Measurements from ENCODE around the gene CDH10. TPM values are rescaled to one million over a fixed set of nuclear protein-coding genes. Genes with fewer than 3 reads are reported as not detected.

The CDH10 gene
- total RNA-seq, 1 experiment from 2014 or later: 0.31 TPM

DNA sequence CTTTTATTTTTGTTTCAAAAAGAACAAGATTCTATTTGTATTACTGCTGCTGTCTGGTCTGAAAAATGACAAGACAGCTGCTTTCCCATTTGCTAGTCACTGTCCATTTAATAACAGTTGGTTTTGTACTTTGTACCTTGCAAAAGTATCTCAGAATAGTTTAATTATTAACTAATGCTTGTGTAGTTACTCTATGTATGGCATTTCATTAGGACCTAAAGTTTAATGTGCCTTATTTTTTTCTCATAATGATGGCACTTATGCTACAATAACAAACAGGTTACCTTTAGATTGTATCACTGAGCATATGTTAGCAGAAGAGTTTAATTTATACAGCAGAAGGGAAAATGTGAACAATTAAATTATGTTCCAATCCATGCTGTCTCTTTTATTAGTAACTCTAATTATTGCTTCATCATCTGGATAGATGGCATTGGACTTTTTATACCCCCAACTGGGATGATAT is 134.2 kb downstream of the CDH10 start:
- H3K27ac ChIP-seq (ENCODE audit: insufficient read length, low read depth, low read length): no peak overlapping the region
- H3K9me3 ChIP-seq (ENCODE audit: control insufficient read depth, low read depth, low read length): no peaks in the 10 kb centered on the region
- no peak overlapping the region for H3K4me2 ChIP-seq (ENCODE audit: insufficient read depth, insufficient read length, low read length)
- H2BK5ac ChIP-seq (ENCODE audit: insufficient read length, low read length): no peak overlapping the region
- no peak overlapping the region for H4K91ac ChIP-seq (ENCODE audit: insufficient read length, low read depth, low read length)
- H2BK120ac ChIP-seq (ENCODE audit: low read depth, low read length, poor library complexity, severe bottlenecking): no peak overlapping the region
- DNase-seq: no peak
- H3K36me3 Mint-ChIP-seq (ENCODE audit: insufficient read depth in 1 of 3, low read depth in 3 of 3): no peaks in the 10 kb centered on the region
- no peak overlapping the region for H2BK20ac ChIP-seq (ENCODE audit: low read depth, low read length, poor library complexity, severe bottlenecking)
- H3K9me3 Mint-ChIP-seq: no peaks in the 10 kb centered on the region
- H3K9ac ChIP-seq (ENCODE audit: extremely low read depth, insufficient read length, low read length): no peak overlapping the region
- H3K4ac ChIP-seq (ENCODE audit: low read depth, low read length): no peak overlapping the region
- H3K4me1 ChIP-seq (ENCODE audit: insufficient read depth, low read length): no peaks in the 10 kb centered on the region
- no peak overlapping the region for H3K14ac ChIP-seq (ENCODE audit: insufficient read depth, low read length)
- no peak overlapping the region for H2BK12ac ChIP-seq (ENCODE audit: insufficient read length, low read depth, low read length)
- no peak overlapping the region for H3K23ac ChIP-seq (ENCODE audit: insufficient read length, low read depth, low read length)
- no peak overlapping the region for H2BK15ac ChIP-seq (ENCODE audit: low read depth, low read length)
- H3K4me1 Mint-ChIP-seq: no peaks in the 10 kb centered on the region
- no peaks in the 10 kb centered on the region for H3K27me3 Mint-ChIP-seq (ENCODE audit: low read depth)
- H3K23me2 ChIP-seq (ENCODE audit: insufficient read length, low read depth, low read length, poor library complexity, severe bottlenecking): no peaks in the 10 kb centered on the region
- no peaks in the 10 kb centered on the region for H3K79me1 ChIP-seq (ENCODE audit: insufficient read depth, low read depth, low read length, poor library complexity, severe bottlenecking)
- TF ChIP-seq, protein P1, sequence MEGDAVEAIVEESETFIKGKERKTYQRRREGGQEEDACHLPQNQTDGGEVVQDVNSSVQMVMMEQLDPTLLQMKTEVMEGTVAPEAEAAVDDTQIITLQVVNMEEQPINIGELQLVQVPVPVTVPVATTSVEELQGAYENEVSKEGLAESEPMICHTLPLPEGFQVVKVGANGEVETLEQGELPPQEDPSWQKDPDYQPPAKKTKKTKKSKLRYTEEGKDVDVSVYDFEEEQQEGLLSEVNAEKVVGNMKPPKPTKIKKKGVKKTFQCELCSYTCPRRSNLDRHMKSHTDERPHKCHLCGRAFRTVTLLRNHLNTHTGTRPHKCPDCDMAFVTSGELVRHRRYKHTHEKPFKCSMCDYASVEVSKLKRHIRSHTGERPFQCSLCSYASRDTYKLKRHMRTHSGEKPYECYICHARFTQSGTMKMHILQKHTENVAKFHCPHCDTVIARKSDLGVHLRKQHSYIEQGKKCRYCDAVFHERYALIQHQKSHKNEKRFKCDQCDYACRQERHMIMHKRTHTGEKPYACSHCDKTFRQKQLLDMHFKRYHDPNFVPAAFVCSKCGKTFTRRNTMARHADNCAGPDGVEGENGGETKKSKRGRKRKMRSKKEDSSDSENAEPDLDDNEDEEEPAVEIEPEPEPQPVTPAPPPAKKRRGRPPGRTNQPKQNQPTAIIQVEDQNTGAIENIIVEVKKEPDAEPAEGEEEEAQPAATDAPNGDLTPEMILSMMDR (conservative IDR thresholded peaks at IDR 0.05): no peak
- no peaks in the 10 kb centered on the region for H3K79me2 ChIP-seq (ENCODE audit: insufficient read depth, low read length)
- no peak overlapping the region for H4K5ac ChIP-seq (ENCODE audit: insufficient read length, low read depth, low read length)
- H3T11ph ChIP-seq (ENCODE audit: low read length): no peak overlapping the region
- no peak overlapping the region for H3K56ac ChIP-seq (ENCODE audit: insufficient read length, low read depth, low read length)
- no peak overlapping the region for H4K8ac ChIP-seq (replicated peaks; ENCODE audit: insufficient read length, low read depth, low read length)
- H4K20me1 ChIP-seq (ENCODE audit: control insufficient read depth, insufficient read depth, insufficient read length): no peaks in the 10 kb centered on the region
- no peaks in the 10 kb centered on the region for H3K27me3 ChIP-seq (ENCODE audit: insufficient read depth, low read length)
- H3K27ac Mint-ChIP-seq: no peak overlapping the region
- no peak overlapping the region for H3K18ac ChIP-seq (ENCODE audit: insufficient read length, low read depth, low read length)
- no peak overlapping the region for H2AFZ ChIP-seq (ENCODE audit: low read length)
- no peak overlapping the region for H3K4me3 Mint-ChIP-seq
- H2AK5ac ChIP-seq (ENCODE audit: insufficient read length, low read length): no peak overlapping the region

Measured in H9 (cell line).